GM19455 (cell line): Measurements from ENCODE around the gene SEC22B.
"Not testable (repeated sequence)": the region's sequence is repeated elsewhere in the genome, so short reads cannot be mapped to it uniquely, and the experiment has no call there.

ENCODE experiments used
- ATAC-seq: cut with Tn5 transposase; IDR thresholded peaks from one replicate; pipeline ENCODE4 v1.9.1; 2021; ENCODE audit not compliant: unreplicated experiment

Gene SEC22B

GRCh38 chr1:120176092-120176855 lies at the start of gene SEC22B:
Gene SEC22B (minus strand): TSS chr1:120176520. CDS start chr1:120176381, 139 bp downstream.
- peak; percentile 94 for ATAC-seq

GRCh38 chr1:120217933-120218332 lies 41.6 kb upstream of the SEC22B start:
- ATAC-seq: not testable (repeated sequence)

- ATAC-seq: not testable (repeated sequence)
These were observed 41.0 kb upstream of the SEC22B start for GRCh38 chr1:120217175-120217929.

GRCh38 chr1:120213606-120214005 lies 37.3 kb upstream of the SEC22B start:
- ATAC-seq: not testable (repeated sequence)

- ATAC-seq: not testable (repeated sequence)
These were observed 34.4 kb upstream of the SEC22B start for GRCh38 chr1:120210754-120211153.

DNA sequence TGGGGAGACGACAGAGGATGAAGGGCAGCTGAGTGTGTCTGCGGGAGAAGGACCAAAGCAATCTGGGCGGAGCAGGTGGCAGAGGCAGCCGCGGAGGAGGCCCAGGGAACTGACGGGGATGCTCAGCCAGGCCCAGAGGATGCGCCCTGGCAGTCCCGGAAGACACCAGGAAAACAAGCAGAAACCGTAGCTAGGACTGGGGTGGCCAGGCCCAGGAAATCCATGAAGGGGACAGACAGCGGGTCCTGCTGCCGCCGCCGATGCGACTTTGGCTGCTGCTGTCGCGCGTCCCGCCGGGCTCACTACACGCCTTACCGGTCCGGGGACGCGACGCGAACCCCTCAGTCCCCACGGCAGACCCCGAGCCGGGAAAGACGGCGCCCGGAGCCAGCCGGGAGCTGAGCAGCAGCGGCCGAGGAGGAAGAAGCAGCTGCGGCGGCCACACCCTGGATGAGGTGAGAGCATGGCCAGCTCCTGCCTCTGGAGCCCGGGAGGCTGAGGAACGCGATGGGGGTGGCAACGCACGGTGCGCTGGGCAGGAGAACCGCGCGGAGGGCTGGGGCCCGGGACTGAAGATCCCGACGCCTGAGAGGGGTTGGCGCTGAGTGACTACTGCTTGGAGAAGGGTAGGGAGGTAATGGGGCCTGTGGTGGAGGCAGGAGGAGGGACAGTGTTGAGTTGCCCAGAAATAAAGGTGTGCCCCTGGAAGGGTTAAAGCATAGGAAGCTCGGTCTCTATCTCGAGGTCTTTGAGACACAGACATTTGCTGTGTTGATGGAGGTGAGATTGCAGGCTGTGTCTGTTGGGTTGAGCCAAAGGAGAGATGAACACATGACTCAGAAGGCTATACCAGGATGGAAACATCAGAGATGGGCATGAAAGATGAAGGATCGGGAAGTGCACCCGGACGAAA lies 20.8 kb upstream of the SEC22B start:
- ATAC-seq: not testable (repeated sequence)

DNA sequence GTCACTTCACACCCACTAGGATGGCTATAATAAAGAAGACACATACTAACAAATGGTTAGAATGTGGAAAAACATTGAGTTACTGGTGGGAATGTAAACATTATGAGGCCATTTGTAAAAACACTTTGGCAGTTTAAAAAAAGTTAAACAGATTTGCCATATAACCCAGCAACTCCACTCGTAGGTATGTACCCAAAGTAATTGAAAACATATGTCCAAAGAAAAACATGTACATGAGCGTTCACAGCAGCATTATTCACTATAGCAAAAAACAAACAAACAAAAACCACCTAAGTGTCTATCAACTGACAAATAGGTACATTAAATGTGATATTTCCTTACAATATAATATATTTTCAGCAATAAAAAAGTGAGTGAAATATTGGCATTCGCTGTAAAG lies 12.3 kb upstream of the SEC22B start:
- not testable (repeated sequence) for ATAC-seq

DNA sequence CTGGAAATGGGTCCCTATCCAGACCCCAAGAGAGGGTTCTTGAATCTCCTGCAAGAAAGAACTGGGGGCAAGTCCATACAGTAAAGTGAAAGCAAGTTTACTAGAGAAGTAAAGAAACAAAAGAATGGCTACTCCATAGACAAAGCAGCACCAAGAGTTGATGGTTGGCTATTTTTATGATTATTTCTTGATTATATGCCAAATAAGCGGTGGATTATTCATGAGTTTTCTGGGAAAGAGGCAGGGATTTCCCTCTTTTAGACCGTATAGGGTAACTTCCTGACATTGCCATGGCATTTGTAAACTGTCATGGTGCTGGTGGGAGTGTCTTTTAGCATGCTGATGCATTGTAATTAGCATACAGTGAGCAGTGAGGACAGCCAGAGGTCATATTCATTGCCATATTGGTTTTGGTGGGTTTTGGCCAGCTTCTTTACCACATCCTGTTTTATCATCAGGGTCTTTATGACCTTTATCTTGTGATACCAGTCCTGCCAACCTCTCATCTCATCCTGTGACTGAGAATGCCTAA lies 5.9 kb upstream of the SEC22B start:
- not testable (repeated sequence) for ATAC-seq

DNA sequence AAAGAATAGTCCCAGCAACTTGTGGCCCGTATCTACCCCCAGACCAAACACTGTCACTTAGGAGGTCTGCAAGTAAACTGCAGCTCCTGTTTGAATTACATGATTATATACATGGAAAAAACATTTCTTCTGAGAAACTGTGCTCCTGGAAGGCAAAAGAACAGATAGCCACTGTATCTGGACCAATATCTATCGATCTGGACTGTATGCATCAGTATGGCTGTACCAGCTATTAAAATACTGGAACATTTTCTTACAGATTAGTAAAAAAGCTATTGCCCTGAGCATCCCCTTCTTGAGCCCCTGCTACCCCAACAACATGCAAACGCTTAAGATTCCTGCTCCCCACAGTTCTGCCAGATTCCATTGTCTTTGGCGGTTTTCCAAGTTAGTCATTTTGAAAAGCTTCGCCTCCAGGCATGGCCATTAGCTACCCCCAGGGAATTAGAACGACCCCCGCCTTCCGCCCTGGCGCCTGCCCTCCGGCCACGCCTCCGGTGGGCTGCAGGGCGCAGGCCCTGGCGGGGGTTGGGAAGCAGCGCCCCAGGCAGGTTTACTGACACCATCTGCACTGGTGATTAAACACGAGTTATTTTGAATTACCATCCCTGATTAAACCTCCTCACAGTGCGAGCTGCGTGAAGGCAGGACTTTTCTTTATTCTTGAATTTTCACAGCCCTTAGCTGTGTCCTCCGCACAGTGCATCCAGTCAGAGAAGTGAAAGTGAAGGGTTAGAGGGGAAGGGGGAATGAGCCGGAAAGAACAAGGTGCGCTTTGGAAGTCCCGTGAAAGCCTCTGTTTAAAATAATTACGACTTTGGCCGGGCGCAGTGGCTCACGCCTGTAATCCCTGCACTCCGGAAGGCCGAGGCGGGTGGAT lies 3.7 kb upstream of the SEC22B start:
- ATAC-seq: not testable (repeated sequence)

- no peak for ATAC-seq
These were observed 2.8 kb upstream of the SEC22B start for GRCh38 chr1:120178799-120179756.

GRCh38 chr1:120178058-120178457 lies 1.7 kb upstream of the SEC22B start:
- ATAC-seq: not testable (repeated sequence)

DNA sequence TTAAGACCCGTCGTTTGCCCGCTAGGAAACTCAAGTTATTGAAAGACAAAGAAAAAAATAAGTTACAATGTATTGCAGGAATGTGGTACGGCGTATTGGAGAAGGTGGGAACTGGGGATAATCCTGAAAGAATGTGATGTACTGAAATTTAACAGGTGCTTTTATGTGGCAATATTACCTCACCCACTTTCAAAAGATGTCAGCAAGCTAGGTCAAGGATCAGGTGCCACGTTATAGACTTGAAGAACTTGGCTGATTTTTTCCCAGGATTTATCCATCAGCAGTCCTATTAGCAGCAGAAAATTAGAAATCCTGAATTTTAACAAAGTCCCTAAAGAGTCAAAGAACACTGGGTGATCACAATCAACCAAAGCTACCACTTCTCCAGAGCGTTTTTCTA lies 632 bp downstream of the SEC22B start:
- ATAC-seq: not testable (repeated sequence)

GRCh38 chr1:120164761-120165160 lies 11.6 kb downstream of the SEC22B start:
- ATAC-seq: not testable (repeated sequence)

DNA sequence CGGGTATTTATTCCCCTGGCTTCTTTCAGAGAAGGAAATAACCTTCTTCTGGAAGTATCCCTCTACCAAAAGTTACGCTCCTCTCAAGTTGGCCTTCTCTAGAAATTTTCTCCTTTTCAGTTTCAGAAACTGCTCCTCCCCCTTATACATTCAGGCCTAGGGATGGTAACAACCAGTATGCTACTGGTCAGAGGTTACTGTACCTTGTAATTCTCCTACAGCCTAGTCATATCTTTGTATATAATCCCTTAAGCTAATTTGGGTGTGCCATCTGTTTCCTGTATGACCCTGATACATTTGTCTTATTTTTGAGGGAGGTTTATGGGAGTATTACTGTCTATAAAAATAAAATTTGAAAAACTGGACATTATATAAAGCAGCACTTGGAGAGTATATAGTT lies 14.3 kb downstream of the SEC22B start:
- ATAC-seq: not testable (repeated sequence)

- not testable (repeated sequence) for ATAC-seq
These were observed 17.8 kb downstream of the SEC22B start for GRCh38 chr1:120158495-120158894.

GRCh38 chr1:120158086-120158485 lies 18.2 kb downstream of the SEC22B start:
- not testable (repeated sequence) for ATAC-seq

- ATAC-seq: not testable (repeated sequence)
These were observed 26.0 kb downstream of the SEC22B start for GRCh38 chr1:120150138-120150822.
